GM12875 (cell line): ENCODE data around the gene PLA2G4F.

Experiments used
- H3K4me3 ChIP-seq: one replicate; pipeline ENCODE4 v1.5.1; 2011; ENCODE audit warnings: low read depth, low read length, control low read depth
- CTCF ChIP-seq: IDR thresholded peaks from 2 replicates; pipeline ENCODE4 v1.5.1; 2011; ENCODE audit warnings: low read depth, mild to moderate bottlenecking, control low read depth, inconsistent platforms, low read length, moderate library complexity, borderline replicate concordance; ENCODE audit not compliant: insufficient read depth

The PLA2G4F gene

GRCh38 chr15:42131826-42132806, 24.3 kb downstream of the PLA2G4F start:
- no peak for TF ChIP-seq CTCF
- H3K4me3 ChIP-seq, result no peak overlapping the region

GRCh38 chr15:42131006-42131405, 25.4 kb downstream of the PLA2G4F start:
- TF ChIP-seq CTCF, result no peak
- H3K4me3 ChIP-seq, result no peak overlapping the region

GRCh38 chr15:42130246-42130986, 26.0 kb downstream of the PLA2G4F start:
- no peak overlapping the region for H3K4me3 ChIP-seq
- no peak for TF ChIP-seq CTCF

- no peak for TF ChIP-seq CTCF
- H3K4me3 ChIP-seq, result no peak overlapping the region
Measured at GRCh38 chr15:42129364-42129763, 27.1 kb downstream of the PLA2G4F start.

- no peak for TF ChIP-seq CTCF
- no peak overlapping the region for H3K4me3 ChIP-seq
Measured at GRCh38 chr15:42128476-42128875, 28.0 kb downstream of the PLA2G4F start.

- no peak overlapping the region for H3K4me3 ChIP-seq
- TF ChIP-seq CTCF, result no peak
Measured at GRCh38 chr15:42123546-42123945, 32.9 kb downstream of the PLA2G4F start.
